Fibroblast of skin of right quadriceps (primary cell): ENCODE results near the gene FBXW4.
"Not testable (repeated sequence)": the region's sequence is repeated elsewhere in the genome, so short reads cannot be mapped to it uniquely, and the experiment has no call there.

ENCODE experiments used
- DNase-seq: peaks from one replicate; pipeline ENCODE4 v3.0.0-alpha.2; 2013

The FBXW4 gene

DNA sequence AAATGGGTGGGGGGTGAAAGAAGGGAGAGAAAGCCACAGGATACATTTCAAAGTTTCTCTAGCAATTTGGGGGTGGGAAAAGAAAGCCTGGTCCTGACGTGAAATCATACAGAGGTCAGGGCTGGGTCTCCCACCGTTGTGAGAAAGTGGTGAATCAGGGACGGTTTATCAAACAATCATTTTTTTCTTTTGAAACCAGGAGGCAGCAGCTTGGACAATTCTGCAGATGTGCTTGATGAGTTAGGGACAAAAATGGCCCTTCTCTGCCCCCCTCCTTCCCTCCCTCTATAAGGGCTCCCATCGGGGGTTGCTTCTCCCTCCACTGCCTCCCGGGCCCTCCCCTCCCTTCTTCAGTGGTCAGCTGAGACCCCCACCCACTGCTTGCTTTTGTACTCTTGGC, 43.6 kb downstream of the FBXW4 start:
- DNase-seq: no peak

DNA sequence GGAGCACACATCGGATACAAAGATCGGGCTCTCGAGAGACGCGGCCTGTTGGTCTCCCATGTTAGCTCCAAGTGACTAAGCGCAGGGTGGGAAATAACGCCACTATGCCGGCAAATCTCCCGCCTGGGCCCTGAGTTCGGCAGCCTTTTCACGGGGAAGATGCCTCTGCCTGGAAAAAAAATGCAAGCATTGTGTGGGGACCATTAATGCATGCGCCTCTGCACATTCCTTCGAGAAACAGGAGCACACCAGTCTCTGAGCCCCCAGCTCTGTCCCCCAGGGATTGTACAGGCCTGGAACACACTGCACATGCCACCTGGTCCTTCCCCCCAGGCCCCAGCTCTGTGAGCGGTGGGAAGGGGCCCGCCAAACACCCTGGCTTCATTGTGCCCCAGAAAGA, 44.1 kb downstream of the FBXW4 start:
- DNase-seq: no peak

DNA sequence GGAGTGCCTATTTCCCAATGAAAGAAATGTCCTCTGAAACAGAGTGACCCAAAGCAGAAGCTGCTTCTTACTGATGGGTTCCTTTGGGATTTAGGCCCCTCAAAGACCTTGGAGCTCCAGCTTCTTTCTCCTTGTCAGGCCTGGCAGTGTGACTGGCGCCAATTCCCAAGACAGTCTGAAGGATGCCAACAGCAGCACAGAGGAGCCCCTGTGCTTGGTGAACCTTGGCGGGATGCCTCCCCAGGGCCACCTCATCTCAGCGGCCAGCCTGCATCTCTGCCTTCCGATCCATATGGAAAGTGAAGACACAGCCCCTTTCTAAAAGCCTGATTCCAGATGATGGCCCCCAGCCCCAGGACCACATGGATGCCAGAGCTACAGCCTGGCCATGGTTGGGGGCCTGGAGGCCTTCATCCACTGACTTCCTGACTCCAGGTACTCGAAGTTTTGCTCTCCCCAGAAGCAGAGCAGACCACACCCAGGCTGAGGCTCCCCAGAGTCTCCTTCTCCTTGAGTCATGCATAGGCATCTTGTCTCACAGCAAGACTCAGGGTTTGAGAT, 45.4 kb downstream of the FBXW4 start:
- no peak for DNase-seq

DNA sequence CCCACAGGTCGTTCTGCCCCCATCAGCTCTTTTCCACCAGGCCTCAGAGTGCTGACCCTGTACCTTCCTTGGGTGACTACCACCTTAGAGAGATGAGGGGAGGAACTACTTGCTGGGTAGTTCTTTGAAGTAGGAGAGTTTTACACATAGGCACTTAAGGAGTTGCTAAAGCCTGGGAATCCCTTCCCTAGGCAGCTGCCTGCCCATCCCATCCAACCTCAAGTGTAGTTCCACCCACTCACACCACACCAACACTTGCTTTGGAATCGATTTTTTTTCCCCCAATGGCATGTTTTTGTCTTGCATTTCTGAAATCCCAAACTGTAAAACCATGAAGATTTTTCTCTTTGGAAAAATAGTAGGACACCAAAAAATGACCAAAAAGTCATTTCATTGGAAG, 47.7 kb downstream of the FBXW4 start:
- DNase-seq: no peak

DNA sequence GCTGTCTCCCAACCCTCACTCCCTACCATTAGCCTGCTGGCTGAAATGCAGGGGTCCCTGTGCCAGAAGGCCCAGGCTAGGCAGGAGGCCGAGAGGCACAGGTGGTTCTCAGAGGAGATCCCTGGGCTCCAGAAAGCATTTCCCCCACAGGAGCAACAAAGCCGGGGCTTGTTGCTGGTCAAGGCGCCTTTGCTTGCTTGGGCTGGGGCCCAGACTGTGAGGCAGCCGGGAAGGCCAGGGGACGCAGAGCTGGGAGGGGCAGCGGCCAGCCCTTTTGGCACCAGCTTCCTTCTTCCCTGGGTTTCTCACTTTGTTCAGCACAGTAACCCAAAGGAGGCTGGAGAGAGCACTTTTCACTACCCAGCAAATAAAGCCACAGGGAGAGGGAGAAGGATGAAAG, 48.6 kb downstream of the FBXW4 start:
- no peak for DNase-seq

DNA sequence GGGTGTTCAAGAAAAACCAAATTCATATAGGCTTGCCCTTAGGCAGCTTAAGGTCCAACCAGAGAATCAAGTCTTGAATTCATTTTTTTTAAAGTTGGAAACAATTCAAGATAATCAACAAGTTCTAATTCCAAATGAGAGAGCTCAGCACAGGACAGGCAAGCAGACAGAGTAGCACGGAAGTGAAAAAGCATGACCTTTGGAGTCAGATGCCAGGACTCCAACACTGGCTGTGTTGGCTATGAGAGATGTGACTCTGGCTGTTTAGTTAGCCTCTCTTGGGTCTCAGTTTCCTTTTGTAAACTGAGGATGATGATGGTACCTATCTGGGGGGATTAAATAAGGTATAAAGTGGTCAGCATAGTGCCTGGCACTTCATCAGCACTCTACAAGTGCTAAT, 49.3 kb downstream of the FBXW4 start:
- no peak for DNase-seq

DNA sequence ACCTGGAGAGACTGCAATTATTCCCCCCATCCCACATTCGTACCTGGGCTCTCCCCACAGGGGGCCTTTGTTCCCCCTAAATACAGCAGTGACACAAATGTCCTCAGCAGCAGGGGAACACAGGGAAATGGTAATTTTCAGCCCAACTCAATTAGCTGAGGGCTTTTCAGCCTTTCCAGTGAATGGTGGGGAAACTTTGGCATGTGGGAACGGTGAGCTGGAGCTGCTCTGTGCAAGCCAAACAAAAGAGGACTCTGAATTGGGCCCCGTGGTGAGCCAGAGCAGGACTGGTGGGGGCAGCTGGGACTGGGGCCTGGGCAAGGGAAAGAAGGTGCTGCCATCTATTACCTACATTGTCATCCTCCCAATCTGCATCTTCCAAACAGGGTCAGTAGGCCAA, 51.0 kb downstream of the FBXW4 start:
- no peak for DNase-seq

DNA sequence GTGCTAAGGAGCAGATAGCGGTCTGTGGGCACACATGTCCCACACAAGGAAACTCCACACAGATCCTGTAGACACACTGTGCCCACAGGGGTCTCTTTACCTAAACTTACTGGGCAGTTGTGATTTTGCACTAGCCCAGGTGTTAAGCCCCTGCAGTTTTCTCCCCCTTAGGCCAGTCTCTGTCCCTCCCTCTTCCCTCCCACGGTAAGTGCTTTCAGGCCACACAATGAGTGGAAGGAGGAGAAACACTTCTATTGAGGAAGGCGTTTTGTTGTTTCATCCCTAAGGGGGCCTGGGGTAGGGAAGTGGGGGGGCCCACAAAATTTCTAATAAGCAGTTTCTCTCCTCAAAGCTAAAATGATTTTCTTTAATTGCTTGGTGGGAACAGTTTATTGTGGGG, 51.4 kb downstream of the FBXW4 start:
- DNase-seq: no peak

DNA sequence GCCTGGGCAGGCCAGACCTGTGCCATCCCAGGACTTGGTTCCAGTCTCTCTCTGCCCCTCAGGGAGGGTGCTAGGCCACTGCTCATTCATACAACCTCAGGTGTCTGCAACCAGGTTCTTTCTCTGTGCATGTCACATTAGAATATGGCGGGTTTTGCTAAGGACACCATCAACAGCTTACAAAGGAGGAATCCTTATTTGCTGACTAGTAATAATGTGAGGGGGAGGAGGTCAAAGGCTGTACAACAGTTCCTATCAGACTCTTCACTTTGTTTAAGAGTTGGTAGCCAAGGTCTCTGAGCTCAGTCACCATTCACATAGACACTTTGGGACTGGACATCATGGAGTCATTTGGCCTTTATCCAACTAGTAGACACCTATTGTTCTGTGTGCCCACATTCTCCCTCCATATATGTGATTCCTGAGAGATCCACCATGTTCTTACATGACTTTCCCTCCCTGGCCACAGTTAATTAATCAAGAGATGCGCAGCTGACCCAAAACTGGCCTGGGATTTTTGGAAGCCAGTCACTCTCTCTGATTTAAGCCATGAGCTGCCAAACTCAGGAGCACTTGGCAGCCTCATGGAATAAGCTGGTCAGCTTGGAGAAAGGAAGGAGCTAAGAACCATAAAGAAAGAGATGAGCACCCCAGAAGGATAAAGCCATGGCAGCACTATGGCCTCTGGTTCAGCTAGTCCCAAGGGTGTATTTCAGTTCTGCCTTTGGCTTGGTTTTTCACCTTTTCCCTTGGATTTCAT, 55.6 kb downstream of the FBXW4 start:
- no peak for DNase-seq

DNA sequence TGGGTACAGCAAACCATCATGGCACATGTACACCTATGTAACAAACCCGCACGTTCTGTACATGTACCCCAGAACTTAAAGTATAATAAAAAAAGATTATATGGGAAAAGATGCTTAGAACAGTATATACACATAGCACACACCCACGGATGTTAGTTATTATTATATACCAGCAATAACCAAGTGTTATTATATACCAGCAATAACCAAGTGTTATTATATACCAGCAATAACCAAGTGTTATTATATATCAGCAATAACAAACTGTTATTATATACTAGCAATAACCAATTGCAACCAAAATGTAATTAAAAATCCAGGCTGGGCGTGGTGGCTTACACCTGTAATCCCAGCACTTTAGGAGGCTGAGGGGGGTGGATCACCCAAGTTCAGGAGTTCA, 61.5 kb downstream of the FBXW4 start:
- DNase-seq: not testable (repeated sequence)

DNA sequence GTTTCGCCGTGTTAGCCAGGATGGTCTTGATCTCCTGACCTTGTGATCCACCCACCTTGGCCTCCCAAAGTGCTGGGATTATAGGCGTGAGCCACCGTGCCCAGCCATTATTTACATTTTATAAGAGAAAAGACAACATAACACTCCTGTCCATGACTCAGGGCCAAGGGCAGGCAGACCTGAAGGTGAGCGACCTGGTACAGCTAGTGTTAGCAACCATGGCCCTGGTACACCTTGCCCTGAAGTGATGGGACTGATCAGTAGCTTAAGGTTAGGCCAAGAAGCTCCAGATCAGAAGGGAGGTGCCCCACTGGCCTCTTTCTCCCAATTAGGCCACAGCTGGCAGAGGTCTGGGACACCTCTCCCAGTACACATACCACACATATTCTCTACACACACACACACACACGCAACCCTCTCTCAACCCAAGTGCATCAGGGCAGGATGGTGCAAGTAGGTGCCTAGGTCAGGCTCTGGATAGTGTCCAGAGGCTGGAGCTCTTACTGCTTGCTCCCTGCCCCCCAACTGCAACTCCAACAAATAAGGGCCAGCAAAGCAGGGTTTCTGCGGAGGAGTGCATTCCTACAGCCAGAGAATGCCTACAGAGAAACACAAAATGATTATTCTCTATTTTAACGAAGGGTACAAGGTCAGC, 63.0 kb downstream of the FBXW4 start:
- no peak for DNase-seq

DNA sequence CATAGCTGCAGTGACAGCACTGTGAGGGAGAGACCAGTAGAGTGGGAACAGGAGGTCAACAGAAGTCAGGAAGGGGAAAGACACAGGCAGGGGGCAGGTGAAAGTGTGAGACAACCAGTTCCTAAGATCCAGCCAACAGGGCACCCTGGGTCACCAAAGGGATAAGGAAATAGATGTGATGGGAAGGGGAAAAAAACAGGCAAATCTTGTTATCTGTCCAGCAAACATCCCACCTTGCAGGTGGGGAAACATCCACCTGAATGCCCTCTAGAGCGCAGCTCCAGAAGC, 64.4 kb downstream of the FBXW4 start:
- DNase-seq: no peak

DNA sequence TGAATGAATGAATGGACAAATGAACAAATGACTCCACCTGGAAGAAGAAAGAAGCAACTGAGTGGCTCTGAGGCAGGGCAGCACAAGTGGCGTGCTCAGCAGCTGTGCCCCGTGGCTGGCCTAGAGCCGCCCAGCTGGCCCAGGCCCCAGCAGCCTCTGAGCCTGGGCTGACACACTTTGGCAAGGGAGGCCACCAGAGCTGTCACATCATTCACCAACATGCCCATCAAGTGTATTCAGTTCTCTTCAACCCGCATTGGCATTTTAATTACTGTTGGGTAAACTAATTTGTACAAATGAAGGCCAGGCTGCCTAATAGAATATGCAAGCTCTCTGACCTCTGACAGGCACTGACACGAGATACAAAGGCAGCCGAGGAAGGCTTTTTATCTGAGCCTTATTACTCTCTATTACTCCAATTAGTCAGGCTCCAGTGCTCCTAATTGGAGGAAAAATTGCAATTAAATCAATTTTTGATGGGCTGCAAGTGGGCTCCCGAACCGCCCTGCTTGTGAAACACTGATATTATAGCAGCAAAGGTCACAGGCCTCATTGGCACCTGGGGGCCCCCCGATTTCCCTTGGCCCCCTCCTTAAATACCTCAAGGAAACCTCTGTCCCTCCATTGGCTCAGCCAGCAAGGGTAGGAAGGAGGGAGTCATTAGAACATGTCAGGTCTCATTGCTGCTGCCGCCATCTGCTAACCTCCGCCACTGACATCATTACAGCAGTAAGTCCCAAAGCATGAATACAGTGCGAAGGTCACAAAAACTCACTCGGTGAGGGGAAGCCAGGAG, 64.9 kb downstream of the FBXW4 start:
- no peak for DNase-seq

DNA sequence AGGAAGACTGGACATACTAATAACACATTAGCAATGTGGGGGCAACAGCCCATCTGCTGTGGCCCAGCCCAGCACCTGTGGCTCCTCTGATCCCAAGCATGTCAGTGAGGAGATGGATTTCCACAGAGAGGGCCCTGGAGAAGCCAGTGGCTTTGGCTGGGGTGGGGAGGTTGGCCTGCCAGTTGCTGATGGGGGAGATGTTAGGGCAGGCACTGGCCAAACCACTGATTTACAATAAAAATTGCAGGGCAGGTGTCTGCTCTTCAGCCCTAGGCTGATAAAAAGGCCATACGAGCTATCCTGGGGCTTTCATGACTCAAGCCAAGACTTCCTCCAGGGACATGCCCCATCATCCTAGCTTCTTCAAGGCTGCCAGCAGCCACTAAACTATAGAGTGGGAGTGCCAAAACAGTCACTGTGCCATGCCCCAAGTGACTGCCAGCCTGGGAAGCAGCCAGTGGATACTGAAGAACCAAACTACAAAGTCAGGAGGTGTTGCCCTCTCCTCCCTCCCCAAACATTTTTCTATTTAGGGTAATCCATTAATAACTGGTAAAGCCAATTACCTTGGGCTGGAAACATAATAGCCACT, 69.1 kb downstream of the FBXW4 start:
- no peak for DNase-seq

DNA sequence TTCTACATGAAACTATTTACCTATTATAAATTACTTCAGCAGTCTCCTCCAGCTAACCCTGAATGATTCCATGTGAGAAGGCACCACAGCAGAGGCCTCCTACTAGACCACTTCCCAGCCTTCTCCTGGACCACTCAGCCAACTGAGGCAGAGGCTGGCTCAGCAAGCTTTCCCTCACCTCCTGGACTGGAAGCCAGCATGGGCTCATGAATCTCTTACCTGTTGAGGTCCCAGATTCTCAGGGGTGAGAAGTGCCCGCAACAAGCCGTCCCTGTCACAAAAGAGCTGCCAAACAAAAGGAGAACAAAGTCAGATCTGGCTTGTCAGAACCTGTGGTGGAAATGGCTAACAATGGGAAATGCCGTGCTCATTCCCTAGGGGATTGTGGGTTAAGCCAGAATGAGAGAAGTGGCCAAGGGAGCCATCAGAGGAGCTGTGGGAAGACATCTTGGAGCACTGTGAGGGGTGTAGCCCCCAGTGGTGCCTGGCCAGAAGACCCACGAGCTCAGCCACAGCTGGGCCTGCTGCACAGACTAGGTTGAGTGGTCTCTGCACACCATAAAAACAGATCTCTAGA, 70.4 kb downstream of the FBXW4 start:
- DNase-seq: no peak

DNA sequence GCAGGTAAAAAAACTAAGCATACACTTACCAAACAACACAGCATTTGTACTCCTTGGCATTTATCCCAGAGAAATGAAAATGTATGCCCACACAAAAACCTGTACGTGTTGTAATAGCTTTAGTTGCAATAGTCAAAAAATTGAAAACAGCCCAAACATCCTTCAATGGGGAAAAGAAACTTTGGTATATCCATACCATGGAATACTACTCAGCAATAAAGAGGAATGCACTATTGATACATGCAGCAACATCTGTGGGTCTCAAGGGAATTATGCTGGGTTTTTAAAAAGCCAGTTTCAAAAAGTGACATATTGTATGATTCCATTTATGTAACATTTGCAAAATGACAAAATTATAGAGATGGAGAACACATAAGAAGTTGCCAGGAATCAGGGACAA, 71.4 kb downstream of the FBXW4 start:
- no peak for DNase-seq

DNA sequence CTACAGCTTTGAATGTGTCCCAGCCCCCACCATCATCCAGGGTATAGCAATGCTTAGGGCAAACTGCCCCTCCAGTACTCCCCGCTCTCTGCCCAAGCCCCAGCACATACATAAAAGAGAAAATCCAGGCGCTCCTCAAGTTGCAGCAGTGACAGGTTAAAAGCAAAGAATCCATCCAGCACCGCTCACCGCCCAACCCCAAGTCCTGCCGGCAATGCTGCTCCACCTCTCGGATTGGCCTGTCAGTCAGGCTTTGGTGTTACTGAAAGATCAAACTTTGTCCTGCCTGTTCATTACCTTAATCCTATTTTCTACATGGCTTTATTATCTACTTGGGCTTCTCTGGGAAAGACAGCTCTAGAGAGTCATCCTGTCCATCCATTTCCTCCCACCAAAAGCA, 75.0 kb downstream of the FBXW4 start:
- DNase-seq: no peak

DNA sequence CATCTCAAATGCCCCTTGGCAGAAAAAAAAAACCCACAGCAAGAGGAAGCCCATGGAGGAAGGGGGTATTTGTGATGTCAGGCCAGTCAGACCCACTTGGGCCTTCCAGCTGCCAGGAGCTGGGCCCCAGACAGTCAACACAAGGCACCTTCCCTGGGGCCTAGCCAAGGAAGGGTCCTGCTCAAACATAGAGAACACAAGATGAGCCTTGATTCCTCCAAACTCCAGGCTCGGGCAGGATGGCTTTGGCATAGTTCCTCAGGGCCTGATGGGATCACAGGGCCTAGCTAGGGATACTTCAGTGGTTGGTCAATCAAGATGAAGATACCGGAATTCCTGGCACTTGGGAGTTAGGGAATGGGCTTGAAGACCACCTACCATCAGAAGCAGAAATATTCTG, 76.1 kb downstream of the FBXW4 start:
- no peak for DNase-seq

DNA sequence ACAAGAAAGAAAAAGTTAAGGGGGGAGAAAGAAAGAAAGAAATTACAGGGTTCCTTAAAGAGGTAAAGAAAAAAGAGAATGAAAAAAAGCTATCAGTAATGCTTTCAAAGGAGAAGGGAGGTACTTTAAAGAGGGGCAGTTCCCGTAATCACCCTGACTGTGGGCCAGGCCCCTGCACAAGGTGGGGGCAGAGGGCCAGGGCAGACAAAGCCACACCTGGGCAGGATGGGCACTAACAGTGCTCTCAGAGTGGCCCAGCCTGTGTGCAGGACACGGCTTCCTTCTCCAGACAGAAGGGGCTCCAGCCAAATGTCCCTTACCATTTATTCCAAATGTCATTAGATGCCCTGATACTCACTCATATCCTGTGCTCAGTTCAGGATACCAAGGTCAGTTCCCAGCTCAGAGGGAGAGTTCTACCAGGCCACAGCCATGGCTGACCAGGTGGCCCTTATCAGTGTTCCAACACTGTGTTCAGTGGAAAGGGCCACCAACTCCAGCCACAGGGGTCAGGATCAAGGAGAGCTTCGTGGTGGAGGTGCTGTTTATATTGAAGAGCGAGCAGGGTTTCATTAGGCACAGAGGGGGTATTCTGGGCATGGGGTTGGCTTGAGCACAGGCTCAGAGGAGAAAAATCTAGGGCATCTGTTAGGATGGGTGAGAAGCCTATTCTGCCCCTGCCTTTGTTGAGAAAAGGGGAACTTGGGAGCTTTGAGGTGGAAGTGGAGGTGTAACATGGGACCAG, 77.0 kb downstream of the FBXW4 start:
- DNase-seq: no peak

DNA sequence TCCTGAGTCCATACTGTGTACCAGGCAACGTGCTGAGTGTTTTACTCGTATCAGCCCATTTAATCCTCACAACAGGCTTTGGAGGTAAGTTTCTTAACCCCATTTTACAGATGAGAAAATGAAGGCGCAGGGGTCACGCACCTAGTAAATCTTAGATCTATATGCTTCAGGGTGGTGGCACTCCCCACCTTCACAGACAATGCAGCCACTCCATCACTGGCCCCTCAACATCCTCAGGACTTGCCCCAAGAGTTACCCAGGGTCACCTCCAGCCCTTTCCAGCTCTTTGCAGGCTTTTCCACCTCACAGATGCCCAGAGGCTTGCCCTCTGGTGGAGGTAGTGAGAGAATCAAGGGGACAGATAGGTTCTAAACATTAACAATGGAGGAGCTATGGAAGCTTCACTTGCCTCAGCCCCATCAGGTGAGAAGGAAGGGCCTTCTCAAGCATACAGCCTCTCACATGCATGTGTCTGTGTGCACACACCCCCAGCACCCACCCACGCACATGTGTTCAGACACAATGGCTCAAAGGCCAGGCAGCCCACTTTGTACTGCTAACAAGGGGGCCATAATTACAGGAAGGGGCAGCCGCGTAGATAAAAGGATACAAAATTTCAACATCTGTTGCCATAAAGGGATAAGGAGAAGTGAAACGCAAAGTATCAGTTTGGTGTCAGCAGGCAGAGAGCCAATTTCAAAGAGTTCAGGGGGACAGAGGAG, 77.7 kb downstream of the FBXW4 start:
- no peak for DNase-seq

DNA sequence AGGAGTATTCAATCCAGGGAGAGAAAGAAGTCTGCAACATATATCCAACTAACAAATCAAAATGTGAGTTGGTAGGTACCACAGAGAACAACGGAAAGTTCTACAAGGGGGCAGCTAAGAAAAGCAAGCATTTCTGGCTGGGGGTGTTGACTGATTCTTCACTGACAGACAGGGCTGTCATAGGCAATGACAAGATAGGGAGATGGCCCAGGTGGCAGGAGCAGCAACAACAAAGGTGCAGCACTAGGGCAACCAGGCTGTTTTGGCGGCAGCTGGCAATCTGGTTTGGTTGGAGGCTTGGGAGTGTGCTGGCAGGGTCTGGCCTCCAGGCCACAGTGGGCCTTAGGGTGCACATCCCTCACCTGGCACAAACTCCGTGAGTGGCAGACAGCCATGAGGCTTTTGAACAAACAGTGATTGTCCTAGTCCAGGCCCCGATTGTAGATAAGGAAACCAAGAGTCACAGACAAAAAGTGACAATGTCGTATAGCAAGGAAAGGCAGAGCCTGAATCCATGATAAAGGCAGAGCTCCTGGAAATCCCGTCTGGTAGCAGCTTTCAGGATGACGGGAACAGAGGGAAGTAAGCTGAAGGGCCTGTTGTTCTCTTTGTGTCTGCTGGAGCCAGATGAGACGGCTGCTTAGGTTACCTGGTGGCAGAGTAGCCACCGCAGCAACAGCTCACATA, 78.4 kb downstream of the FBXW4 start:
- no peak for DNase-seq
